Tibial artery (tissue), 4 donors: ENCODE results near the gene COG5.

Experiments used
- DNase-seq, 2 donors: peaks; one replicate each; pipeline ENCODE4 v3.0.0-alpha.2; 2019
- H3K27ac ChIP-seq, 2 donors: fragments of 200-600 bp; sonication (generic) in 1 of 2; 1 replicate in 1 of 2; 2 replicates in 1 of 2; pipeline ENCODE4 v1.5.1; 2018 to 2019; ENCODE audit warnings: mild to moderate bottlenecking in 1 of 2
- H3K27me3 ChIP-seq, 2 donors: fragments of 200-600 bp; sonication (generic) in 1 of 2; one replicate each; pipeline versions ENCODE4 v1.5.1 to v1.6.0; 2016 to 2019
- H3K36me3 ChIP-seq, 3 donors: fragments of 200-600 bp; sonication (generic) in 2 of 3; one replicate each; pipeline ENCODE4 v1.5.1; 2016 to 2019; ENCODE audit warnings: mild to moderate bottlenecking in 2 of 3
- H3K4me1 ChIP-seq, 4 donors: fragments of 200-600 bp; sonication (generic) in 2 of 4; 1 replicate in 3 of 4; 2 replicates in 1 of 4; pipeline ENCODE4 v1.5.1; 2016 to 2019
- H3K4me3 ChIP-seq, 2 donors: fragments of 200-600 bp; sonication (generic) in 1 of 2; 1 replicate in 1 of 2; 2 replicates in 1 of 2; pipeline ENCODE4 v1.5.1; 2018 to 2019; ENCODE audit warnings: mild to moderate bottlenecking in 2 of 2
- H3K9me3 ChIP-seq, 3 donors: fragments of 200-600 bp; sonication (generic) in 1 of 3; one replicate each; pipeline ENCODE4 v1.5.1; 2016 to 2019
- intact Hi-C: fragments of 100-400 bp; cut with DNase I; formaldehyde crosslinking; loops from one replicate; pipeline ENCODE4 v1.15.0; 2023; ENCODE audit warnings: low total_unique reads
- TF ChIP-seq, protein P1 (sequence below), 2 experiments: fragments of 200-600 bp in 1 of 2; fragments of 450-650 bp in 1 of 2; IDR thresholded peaks; one replicate each; pipeline ENCODE4 v1.5.1; 2017 to 2019; ENCODE audit warnings: antibody characterized with exemption in 2 of 2, mild to moderate bottlenecking in 1 of 2, moderate library complexity in 1 of 2

Gene COG5

DNA sequence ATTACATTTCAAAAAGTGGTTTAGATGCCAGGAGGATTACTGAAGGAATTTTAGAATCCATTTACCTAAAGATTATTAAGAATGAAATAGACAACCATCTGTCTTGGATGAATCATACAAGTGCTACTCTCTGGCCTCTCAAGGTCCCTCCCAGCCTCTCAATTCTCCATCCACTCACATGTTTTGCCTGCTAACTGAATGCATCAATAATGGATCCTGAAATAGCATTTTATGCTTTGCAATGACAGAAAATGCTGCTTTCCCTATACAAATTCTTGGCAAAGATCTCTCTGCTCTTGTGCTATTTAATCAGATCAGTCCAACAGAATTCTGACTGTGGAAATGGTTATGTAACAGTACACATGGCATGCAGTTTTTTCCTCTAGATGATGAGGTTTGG is 326.9 kb downstream of the COG5 start:
- H3K27ac ChIP-seq: no peak overlapping the region
- TF ChIP-seq, protein P1, sequence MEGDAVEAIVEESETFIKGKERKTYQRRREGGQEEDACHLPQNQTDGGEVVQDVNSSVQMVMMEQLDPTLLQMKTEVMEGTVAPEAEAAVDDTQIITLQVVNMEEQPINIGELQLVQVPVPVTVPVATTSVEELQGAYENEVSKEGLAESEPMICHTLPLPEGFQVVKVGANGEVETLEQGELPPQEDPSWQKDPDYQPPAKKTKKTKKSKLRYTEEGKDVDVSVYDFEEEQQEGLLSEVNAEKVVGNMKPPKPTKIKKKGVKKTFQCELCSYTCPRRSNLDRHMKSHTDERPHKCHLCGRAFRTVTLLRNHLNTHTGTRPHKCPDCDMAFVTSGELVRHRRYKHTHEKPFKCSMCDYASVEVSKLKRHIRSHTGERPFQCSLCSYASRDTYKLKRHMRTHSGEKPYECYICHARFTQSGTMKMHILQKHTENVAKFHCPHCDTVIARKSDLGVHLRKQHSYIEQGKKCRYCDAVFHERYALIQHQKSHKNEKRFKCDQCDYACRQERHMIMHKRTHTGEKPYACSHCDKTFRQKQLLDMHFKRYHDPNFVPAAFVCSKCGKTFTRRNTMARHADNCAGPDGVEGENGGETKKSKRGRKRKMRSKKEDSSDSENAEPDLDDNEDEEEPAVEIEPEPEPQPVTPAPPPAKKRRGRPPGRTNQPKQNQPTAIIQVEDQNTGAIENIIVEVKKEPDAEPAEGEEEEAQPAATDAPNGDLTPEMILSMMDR (IDR thresholded peaks at IDR 0.05): no peak
- H3K27me3 ChIP-seq: no peaks in the 10 kb centered on the region
- no peak overlapping the region for H3K4me3 ChIP-seq
- no peaks in the 10 kb centered on the region for H3K4me1 ChIP-seq
- peaks cover 0 to 15% (median 4%) of the 10 kb centered on the region in 3 donors for H3K36me3 ChIP-seq
- no peaks in the 10 kb centered on the region for H3K9me3 ChIP-seq
- intact Hi-C loops: no loop called here
- no peak for DNase-seq

DNA sequence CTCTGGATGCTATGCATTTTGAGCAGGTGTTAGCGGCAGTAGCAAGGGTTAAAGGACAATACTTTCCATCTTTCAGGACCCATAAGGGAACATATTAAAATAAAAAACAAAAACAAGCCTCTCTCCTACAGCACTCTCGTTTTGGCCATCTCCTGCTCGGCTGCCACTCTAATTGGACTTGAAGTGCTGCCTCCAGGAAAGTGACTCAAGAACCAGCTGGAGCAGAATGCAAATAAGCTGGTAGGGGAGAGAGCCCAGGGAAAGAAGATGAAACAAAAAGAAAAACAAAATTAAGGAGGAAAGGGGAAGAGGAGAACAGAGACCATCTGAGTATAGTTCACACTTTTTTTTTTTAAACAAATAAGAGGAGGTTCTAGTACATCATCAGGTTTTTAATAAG is 329.3 kb downstream of the COG5 start:
- intact Hi-C loops: no loop called here
- no peak for DNase-seq
- Histone ChIP-seq H3K27ac (no peak overlapping the region), H3K4me3 (no peak overlapping the region), H3K4me1 (no peaks in the 10 kb centered on the region), H3K9me3 (no peaks in the 10 kb centered on the region), H3K27me3 (no peaks in the 10 kb centered on the region), H3K36me3 (peaks cover 0 to 19% (median 10%) of the 10 kb centered on the region in 3 donors)
- TF ChIP-seq, protein P1 (IDR thresholded peaks at IDR 0.05): no peak

DNA sequence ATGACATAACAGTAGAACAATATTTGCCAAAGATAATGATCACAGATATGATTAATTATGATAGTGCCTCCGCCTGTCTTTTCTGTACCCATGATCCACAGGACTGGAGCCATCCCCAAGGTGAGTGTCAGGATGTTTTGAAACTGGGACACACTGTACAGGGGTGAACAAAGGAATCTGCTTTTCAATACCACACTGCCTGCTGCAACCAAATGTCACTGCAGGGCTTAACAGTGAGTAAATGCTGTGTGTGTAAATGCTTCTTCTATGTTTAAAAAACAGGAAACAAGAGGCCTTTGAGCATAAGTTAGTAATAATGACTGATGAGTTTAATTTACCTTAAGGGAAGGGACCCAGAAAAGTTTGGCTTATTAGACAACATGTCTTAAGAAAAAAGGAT is 329.7 kb downstream of the COG5 start:
- H3K36me3 ChIP-seq: peaks cover 0 to 19% (median 13%) of the 10 kb centered on the region in 3 donors
- TF ChIP-seq, protein P1 (IDR thresholded peaks at IDR 0.05): no peak
- intact Hi-C loops: no loop called here
- no peaks in the 10 kb centered on the region for H3K27me3 ChIP-seq
- H3K4me1 ChIP-seq: no peaks in the 10 kb centered on the region
- H3K9me3 ChIP-seq: no peaks in the 10 kb centered on the region
- no peak for DNase-seq
- H3K4me3 ChIP-seq: no peak overlapping the region
- no peak overlapping the region for H3K27ac ChIP-seq

DNA sequence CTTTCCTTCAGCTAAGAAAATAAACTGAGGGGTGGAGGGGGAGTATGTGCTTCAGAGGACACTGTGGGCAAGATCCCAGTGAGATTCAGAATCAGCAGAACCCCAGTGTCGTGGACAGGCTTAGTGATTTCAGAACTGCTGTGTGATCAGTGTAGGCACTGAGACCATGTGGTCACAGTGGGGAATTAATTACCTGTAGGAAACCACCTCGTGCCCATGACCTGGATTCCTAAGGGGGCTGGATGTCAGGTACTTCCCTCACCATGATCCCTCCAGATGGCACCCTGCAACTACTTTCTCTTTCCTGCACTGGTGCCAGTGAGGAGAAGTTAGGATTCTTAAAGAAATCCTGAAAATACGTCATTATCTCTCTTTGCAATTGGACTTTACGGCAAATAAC is 330.5 kb downstream of the COG5 start:
- H3K27me3 ChIP-seq: no peaks in the 10 kb centered on the region
- H3K9me3 ChIP-seq: no peaks in the 10 kb centered on the region
- H3K36me3 ChIP-seq: peaks cover 0 to 19% (median 17%) of the 10 kb centered on the region in 3 donors
- H3K4me3 ChIP-seq: no peak overlapping the region
- H3K4me1 ChIP-seq: no peaks in the 10 kb centered on the region
- intact Hi-C loops: no loop called here
- H3K27ac ChIP-seq: no peak overlapping the region
- TF ChIP-seq, protein P1 (IDR thresholded peaks at IDR 0.05): no peak
- DNase-seq: no peak

DNA sequence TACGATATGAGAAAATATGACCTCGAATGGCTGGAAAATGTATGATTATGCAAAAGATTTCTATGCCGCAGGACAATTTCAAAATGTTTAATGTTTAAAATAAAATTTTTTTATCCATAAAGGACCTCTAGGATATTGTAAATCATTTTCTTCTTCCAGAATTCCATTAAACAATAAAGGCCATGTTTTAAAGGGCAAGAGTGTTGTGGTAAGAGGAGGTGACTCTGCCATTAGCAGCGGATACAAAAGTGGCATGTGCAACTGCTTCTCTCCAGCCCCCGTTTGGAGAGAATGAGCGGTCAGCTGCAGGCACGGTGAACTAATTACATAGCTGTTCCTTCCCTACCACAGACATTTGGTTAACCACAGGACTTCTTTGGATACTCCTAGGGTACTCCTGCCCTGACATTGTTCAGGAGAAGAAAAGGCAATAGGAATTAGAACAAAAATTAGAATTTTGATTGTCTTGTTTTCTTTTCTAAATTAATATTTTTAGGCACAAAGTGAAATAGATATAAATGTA is 331.1 kb downstream of the COG5 start:
- no peaks in the 10 kb centered on the region for H3K4me1 ChIP-seq
- peaks cover 0 to 19% (median 17%) of the 10 kb centered on the region in 3 donors for H3K36me3 ChIP-seq
- no peak for DNase-seq
- TF ChIP-seq, protein P1 (IDR thresholded peaks at IDR 0.05): no peak
- H3K27ac ChIP-seq: no peak overlapping the region
- no peaks in the 10 kb centered on the region for H3K9me3 ChIP-seq
- no peak overlapping the region for H3K4me3 ChIP-seq
- intact Hi-C loops: no loop called here
- no peaks in the 10 kb centered on the region for H3K27me3 ChIP-seq

DNA sequence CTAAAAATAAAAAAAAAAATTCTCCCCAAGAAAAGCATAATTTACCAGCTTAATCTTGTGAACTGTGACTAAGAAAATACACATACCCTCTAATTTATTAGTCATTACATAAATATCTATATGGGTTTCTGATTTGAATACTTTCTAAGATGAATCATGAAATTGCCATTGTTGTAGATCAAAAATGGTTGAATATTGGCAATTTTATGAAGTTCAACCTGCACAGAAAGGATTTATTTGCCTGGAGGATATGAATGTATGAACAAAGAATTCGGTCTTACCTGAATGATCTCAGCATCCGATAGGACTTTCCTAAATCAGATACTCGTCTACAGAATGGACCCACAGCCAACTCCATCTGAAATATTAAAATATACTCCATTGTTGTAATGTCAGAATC is 333.4 kb downstream of the COG5 start:
- H3K36me3 ChIP-seq: peaks cover 0 to 13% (median 12%) of the 10 kb centered on the region in 3 donors
- TF ChIP-seq, protein P1 (IDR thresholded peaks at IDR 0.05): no peak
- no peak for DNase-seq
- H3K9me3 ChIP-seq: no peaks in the 10 kb centered on the region
- intact Hi-C loops: no loop called here
- H3K4me3 ChIP-seq: no peak overlapping the region
- H3K4me1 ChIP-seq: peaks cover 0 to 5% (median 0%) of the 10 kb centered on the region in 4 donors
- no peaks in the 10 kb centered on the region for H3K27me3 ChIP-seq
- H3K27ac ChIP-seq: no peak overlapping the region
